ENCODE data around the gene KCNH8.

DNA sequence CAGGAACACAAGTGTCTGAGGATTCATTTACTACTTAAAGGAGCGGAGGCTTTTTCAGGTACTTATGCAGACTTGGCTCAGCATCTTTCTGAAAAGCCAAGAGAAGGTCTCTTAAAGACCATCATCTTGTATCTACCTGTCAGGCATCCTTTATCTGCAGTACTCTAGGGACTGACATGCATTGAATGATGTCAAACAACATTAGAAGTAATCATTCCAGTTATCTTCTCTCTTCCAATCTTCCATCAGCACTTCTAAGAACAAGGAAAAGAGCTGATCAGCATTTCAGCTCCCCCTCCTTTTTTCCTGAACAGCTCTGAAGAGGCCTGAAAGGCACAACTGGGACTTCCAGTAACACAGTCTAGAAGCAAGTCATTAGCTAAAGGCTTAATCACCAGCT is 214.8 kb downstream of the KCNH8 start:
- TF ChIP-seq, protein P1, sequence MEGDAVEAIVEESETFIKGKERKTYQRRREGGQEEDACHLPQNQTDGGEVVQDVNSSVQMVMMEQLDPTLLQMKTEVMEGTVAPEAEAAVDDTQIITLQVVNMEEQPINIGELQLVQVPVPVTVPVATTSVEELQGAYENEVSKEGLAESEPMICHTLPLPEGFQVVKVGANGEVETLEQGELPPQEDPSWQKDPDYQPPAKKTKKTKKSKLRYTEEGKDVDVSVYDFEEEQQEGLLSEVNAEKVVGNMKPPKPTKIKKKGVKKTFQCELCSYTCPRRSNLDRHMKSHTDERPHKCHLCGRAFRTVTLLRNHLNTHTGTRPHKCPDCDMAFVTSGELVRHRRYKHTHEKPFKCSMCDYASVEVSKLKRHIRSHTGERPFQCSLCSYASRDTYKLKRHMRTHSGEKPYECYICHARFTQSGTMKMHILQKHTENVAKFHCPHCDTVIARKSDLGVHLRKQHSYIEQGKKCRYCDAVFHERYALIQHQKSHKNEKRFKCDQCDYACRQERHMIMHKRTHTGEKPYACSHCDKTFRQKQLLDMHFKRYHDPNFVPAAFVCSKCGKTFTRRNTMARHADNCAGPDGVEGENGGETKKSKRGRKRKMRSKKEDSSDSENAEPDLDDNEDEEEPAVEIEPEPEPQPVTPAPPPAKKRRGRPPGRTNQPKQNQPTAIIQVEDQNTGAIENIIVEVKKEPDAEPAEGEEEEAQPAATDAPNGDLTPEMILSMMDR (IDR thresholded peaks at IDR 0.05), result no peak
- TF ChIP-seq POLR2A (IDR thresholded peaks at IDR 0.05), result no peak
